ENCODE results near the gene GLP2R.
A peak's percentile ranks its signal among the peaks of the same experiment; 100 is the strongest.
"Not testable (repeated sequence)": the region's sequence is repeated elsewhere in the genome, so short reads cannot be mapped to it uniquely, and the experiment has no call there.

The GLP2R gene

GRCh38 chr17:9900784-9901183 is 75.1 kb downstream of the GLP2R start:
- no peak for DNase-seq

- no peak for DNase-seq
These were observed 76.4 kb downstream of the GLP2R start for GRCh38 chr17:9902120-9902519.

DNA sequence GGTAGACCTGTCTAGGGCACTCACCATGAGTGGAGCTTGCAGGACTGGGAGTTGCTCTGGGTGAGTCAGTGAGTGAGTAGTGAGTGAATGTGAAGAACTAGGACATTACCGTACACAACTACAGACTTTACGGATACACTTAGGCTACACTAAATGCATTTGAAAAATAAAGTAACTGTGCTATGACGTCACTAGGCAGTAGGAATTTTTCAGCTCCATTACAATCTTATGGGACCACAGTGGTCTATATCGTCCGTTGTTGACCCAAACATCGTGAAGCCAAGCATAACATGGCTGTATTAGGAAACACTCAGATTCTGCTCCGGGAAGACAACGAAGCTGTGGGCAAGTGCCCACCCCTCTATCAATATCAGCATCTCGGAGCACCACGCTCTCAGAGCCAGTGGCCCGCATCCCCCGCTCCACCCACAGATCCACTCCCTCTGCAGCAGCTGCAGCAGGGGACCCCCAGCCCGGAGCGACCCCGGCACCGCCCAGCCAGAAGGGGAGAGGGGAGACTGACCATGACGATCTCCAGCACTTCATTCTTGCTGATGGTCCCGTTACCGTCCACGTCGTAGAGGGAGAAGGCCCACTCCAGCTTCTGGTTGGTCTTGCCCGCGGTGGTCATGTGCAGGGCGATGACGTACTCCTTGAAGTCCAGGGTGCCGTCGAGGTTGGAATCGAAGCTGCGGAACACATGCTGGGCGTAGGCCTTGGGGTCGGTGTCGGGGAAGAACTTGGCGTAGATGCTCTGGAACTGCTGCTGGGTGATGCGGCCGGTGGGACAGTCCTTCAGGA is 78.8 kb downstream of the GLP2R start:
- DNase-seq, result no peak

GRCh38 chr17:9905078-9905415 is 79.3 kb downstream of the GLP2R start, which contains the start of gene RCVRN:
TSS of gene RCVRN (minus strand) at chr17:9905271. CDS start at chr17:9905180, 91 bp downstream.
- no peak for DNase-seq

GRCh38 chr17:9905902-9906301 is 80.2 kb downstream of the GLP2R start:
- DNase-seq, result no peak

GRCh38 chr17:9906616-9907015 is 80.9 kb downstream of the GLP2R start:
- no peak for DNase-seq

DNA sequence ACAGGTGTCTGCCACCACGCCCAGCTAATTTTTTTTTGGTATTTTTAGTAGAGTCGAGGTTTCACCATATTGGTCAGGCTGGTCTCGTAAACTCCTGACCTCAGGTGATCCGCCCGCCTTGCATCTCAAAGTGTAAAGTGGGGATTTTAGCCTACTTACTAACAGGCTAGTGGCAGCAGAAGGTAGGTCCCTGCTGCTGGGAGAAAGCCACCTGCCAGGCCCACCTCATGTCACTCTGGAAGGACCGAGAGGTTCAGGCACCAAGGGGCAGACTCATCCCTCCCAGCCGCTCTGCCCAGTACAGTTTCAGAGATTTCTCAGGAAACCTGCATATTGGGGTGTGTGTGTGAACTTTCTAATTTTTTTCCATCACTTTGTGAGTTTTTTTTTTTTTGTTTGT is 81.4 kb downstream of the GLP2R start:
- no peak for DNase-seq

DNA sequence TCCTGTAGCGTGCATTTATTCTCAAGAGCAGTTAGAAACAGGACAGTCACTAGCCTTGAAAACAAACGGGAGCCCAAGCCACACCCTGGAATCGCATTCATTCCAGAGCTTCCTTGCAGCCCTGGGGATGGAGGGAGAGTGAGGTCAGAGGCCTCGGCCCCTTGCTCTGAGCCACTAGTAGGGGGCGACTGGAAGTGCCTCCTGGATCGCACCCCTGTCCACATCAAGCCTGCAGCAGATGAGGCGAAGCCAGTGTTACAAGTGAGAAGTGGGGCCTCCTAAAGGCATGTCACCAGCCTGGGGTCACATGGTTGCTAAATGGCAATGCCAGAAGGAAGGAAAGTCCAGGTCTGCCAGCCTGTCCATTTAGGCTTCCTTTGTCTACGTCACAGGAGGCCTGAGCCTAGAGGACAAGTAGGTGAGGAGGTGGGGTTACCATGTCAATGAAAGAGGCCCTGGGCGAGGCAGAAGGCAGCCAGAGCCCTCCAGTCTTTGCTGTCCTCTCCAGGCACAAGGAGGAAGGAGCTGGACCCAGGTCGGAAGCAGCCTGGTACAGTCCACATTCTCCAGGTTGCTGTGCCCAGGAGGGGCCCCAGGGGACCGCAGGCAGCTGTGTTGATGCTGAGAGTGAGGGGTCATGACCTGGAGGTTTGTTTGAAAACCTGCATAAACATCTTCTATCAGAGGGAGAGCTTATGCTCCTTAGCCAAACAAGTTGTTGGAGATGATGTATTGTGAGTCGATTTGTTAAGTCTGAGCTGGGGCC is 82.3 kb downstream of the GLP2R start:
- DNase-seq, result no peak

- no peak for DNase-seq
These were observed 82.9 kb downstream of the GLP2R start for GRCh38 chr17:9908649-9909042.

- DNase-seq, result no peak
These were observed 85.4 kb downstream of the GLP2R start for GRCh38 chr17:9911089-9911488.

- no peak for DNase-seq
These were observed 86.7 kb downstream of the GLP2R start for GRCh38 chr17:9912121-9913099.

DNA sequence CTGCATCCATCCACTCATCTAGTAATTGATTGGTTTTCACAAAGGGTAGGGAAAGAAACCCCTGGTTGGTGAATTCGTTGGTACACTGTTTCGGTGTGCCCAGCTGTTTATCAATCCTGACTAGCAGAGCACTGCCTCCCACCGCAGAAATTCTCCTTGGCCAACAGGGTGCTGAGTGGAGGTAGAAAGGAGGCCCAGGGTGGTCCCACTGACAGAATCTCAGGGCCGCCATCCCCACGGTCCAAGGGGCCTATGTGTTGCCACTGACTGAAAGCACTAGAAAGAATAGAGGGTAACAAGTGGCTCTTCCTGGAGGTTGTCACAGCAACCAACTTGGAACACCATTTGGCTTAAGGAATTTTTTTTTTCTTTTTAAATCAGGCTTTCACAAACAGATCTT is 87.8 kb downstream of the GLP2R start:
- no peak for DNase-seq

- DNase-seq, result no peak
These were observed 90.4 kb downstream of the GLP2R start for GRCh38 chr17:9916108-9916507.

DNA sequence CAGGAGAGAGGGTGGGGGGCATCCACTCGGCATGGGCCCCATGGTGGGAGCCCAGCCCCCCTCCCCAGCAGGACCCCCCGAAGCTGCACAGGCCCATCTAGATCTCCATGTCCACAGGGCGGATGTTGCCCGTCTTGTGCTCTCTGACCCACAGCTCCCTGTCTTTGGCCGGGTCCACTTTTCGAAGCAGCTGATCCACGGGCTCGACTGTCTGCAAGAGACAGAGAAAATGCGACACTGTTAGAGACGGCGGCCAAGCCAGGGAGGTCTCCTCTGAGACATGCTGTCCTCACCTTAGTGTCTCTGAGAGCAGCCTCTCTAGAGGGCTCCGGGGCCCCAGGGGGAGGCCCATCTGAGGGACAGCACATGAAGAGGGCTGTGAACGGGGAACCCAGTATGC is 91.4 kb downstream of the GLP2R start:
- no peak for DNase-seq

GRCh38 chr17:9917801-9918200 is 92.1 kb downstream of the GLP2R start:
- no peak for DNase-seq

DNA sequence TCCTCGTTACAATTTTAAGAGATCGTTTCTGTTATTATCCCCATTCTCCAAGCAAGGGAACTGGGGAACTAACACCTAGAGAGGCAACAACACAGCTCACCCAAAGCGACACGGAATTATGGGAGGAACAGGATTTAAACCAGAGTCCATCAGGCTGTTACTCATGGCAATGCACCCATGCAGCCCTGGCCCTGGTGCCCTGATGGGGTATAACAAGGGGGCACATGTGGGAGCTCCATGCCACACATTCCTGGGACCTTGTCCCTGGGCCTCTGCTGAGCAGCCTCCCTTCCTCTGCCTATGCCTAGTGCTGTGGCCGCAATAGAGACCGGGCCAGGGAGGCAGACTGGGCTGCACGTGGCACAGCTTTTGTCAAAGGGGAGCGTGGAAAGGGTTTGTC is 92.6 kb downstream of the GLP2R start:
- no peak for DNase-seq

DNA sequence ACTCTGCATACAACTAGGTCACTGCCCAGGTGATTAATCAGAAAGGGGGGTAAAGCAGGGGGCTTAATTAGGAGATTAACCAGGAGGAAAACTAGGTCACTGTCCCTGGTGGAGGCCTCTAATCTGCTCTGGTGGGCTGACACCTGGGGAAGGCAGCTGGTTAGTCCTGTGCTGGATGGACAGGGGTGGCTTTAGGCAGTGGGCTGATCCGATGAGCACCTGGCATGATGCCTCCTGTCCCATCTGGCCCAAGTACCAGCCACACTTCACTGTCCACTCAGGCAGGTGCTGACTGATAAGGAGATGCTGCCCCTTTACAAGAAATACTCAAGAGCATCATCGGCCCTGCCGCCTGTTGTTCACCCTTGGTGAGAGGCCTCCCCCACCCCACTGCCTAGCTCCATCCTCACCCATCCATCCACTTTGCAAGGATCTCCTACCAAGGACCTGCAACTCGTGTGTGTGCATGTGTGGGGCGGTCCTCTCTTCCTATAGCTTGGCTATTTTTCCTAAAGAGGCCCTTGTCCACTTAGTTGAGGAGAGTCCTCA is 93.2 kb downstream of the GLP2R start:
- DNase-seq, result no peak

DNA sequence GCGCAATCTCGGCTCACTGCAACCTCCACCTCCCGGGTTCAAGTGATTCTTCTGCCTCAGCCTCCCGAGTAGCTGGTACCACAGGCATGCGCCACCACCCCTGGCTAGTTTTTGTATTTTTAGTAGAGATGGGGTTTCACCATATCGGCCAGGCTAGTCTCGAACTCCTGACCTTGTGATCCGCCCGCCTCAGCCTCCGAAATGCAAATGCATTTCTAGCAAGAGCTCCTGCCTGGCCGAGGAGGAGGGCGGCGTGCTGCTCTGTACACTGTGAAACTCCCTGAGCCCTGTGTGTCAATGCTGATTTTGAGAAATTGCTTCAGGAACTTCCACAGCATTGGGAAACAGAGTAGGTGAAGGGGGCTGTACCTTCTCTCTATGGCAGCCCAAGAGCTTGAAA is 95.5 kb downstream of the GLP2R start:
- not testable (repeated sequence) for DNase-seq

GRCh38 chr17:9922012-9922848 is 96.5 kb downstream of the GLP2R start:
- DNase-seq, result no peak

- DNase-seq, result peak; percentile 55
These were observed 99.0 kb downstream of the GLP2R start for GRCh38 chr17:9924735-9925191.

DNA sequence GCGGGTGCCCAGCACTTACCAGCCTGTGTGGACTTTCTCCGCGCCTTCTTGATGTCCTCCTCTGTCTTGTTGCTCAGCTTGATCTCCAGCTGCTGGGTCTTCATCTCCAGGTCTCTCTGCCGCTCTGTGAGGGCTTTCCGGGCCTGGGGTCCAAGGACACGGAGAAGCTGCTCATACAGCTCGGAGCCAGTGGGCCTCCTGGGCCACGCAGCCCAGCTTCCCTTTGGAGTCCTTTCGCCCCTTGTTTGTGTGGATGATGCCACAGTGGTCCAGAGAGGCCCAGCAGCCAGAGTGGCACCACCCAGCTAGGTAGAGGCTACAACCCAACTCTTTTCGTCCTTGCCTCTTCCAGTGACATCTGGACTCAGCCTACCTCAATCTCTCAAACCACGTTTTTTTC is 99.7 kb downstream of the GLP2R start:
- DNase-seq, result no peak

Data from CD4-positive, alpha-beta T cell treated with Interleukin-10 for 1 hour (primary cell).